ENCODE data around the gene SIK2. TPM values are rescaled to one million over a fixed set of nuclear protein-coding genes. Genes with fewer than 3 reads are reported as not detected.
"Not testable (repeated sequence)": the region's sequence is repeated elsewhere in the genome, so short reads cannot be mapped to it uniquely, and the experiment has no call there.

The SIK2 gene
- total RNA-seq, 1 donor from 2014 or later = 16.3 TPM

- TF ChIP-seq, protein P1, sequence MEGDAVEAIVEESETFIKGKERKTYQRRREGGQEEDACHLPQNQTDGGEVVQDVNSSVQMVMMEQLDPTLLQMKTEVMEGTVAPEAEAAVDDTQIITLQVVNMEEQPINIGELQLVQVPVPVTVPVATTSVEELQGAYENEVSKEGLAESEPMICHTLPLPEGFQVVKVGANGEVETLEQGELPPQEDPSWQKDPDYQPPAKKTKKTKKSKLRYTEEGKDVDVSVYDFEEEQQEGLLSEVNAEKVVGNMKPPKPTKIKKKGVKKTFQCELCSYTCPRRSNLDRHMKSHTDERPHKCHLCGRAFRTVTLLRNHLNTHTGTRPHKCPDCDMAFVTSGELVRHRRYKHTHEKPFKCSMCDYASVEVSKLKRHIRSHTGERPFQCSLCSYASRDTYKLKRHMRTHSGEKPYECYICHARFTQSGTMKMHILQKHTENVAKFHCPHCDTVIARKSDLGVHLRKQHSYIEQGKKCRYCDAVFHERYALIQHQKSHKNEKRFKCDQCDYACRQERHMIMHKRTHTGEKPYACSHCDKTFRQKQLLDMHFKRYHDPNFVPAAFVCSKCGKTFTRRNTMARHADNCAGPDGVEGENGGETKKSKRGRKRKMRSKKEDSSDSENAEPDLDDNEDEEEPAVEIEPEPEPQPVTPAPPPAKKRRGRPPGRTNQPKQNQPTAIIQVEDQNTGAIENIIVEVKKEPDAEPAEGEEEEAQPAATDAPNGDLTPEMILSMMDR (IDR thresholded peaks at IDR 0.05; ENCODE audit: borderline replicate concordance) = no peak
Measured at GRCh38 chr11:111654601-111655000, 52.4 kb downstream of the SIK2 start.

GRCh38 chr11:111655924-111656323 is 53.7 kb downstream of the SIK2 start:
- Histone ChIP-seq H3K9me3 (replicated peaks) (no peaks in the 10 kb centered on the region), H3K27me3 (ENCODE audit: low read depth) (no peaks in the 10 kb centered on the region), H3K4me1 (peaks cover 24% of the 10 kb centered on the region), H3K36me3 (peaks cover 11% of the 10 kb centered on the region), H3K27ac (replicated peaks) (no peak overlapping the region), H3K4me3 (no peak overlapping the region)
- TF ChIP-seq, protein P1 (IDR thresholded peaks at IDR 0.05; ENCODE audit: borderline replicate concordance) = no peak
- intact Hi-C loops (cut with micrococcal nuclease) = no loop called here
- DNase-seq = no peak

More at GRCh38 chr11:111654601-111655000, 52.4 kb downstream of the SIK2 start:
- Histone ChIP-seq H3K36me3 (peaks cover 11% of the 10 kb centered on the region), H3K27me3 (ENCODE audit: low read depth) (no peaks in the 10 kb centered on the region), H3K9me3 (replicated peaks) (no peaks in the 10 kb centered on the region), H3K4me3 (no peak overlapping the region), H3K4me1 (peaks cover 12% of the 10 kb centered on the region), H3K27ac (replicated peaks) (no peak overlapping the region)
- DNase-seq = no peak
- intact Hi-C loops (cut with micrococcal nuclease) = no loop called here

- H3K4me3 ChIP-seq; H3K27me3 ChIP-seq (ENCODE audit: low read depth); intact Hi-C loops (cut with micrococcal nuclease): not testable (repeated sequence)
Measured at GRCh38 chr11:111657905-111658304, 55.7 kb downstream of the SIK2 start.

DNA sequence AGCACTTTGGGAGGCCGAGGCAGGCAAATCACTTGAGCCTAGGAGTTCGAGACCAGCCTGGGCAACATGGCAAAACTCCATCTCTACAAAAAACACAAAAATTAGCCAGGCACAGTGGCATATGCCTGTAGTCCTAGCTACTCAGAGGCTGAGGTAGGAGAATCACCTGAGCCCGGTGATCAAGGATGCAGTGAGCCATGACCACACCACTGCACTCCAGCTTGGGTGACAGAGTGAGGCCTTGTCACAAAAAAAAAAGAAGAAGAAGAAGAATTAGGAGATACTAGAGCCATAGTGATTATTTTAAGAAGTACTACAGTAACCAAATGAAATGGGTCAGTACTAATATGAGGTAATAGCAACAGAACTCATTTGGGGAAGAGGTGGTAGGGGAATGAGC is 56.2 kb downstream of the SIK2 start:
- H3K4me3 ChIP-seq; H3K9me3 ChIP-seq (replicated peaks); H3K36me3 ChIP-seq; H3K27me3 ChIP-seq (ENCODE audit: low read depth); DNase-seq; H3K27ac ChIP-seq (replicated peaks); intact Hi-C loops (cut with micrococcal nuclease): not testable (repeated sequence)
- peaks cover 41% of the 10 kb centered on the region for H3K4me1 ChIP-seq

More at GRCh38 chr11:111657905-111658304, 55.7 kb downstream of the SIK2 start:
- H3K27ac ChIP-seq (replicated peaks); H3K9me3 ChIP-seq (replicated peaks); DNase-seq; H3K36me3 ChIP-seq: not testable (repeated sequence)
- H3K4me1 ChIP-seq = peaks cover 35% of the 10 kb centered on the region

DNA sequence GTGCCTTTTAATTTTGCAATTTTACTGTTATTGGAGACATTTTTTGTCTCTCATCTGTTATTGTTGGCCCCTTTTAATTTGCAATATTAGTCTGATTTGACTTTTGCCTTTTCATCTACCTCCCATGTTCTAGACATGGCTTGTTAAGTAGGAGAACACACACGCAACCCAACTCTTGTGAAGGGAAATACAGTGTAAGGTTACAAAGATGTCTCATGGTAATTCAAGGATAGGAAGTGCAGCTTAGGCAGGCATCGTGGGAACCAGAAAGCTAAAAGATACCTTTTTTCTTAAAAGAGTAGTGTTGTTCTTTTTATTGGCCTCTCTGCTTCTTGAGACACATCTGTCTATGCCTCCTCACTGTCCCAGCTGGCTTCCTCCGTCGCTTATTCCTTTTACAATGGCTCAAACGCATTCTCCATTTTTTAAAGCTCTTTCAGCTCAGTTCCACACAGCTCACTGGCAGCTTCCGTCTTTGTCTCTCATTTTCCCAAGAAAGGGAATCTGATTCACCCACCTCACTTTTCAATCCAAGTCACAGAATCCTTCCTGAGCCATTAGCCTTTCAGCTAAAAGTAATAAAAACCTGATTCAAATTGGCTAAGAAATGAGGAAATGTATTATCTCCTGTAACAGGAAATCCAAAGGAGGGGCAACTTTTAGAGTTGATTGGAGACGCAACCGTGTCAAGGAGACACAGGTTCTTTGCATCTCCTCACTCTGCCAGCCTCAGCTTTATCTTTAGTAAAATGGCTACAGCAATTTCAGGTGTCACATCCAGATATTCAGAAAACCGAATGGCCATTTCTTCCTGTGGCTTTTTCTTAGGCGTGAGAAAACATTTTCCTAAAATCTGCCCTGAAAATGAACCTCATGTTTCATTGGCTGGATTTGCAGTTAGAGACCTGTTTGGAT is 57.2 kb downstream of the SIK2 start:
- no peaks in the 10 kb centered on the region for H3K9me3 ChIP-seq (replicated peaks)
- H3K27me3 ChIP-seq (ENCODE audit: low read depth) = no peaks in the 10 kb centered on the region
- TF ChIP-seq, protein P1 (IDR thresholded peaks at IDR 0.05; ENCODE audit: borderline replicate concordance) = no peak
- peaks cover 49% of the 10 kb centered on the region for H3K4me1 ChIP-seq
- H3K27ac ChIP-seq (replicated peaks) = no peak overlapping the region
- H3K36me3 ChIP-seq = no peaks in the 10 kb centered on the region
- no peak overlapping the region for H3K4me3 ChIP-seq
- DNase-seq = no peak
- intact Hi-C loops (cut with micrococcal nuclease) = no loop called here

DNA sequence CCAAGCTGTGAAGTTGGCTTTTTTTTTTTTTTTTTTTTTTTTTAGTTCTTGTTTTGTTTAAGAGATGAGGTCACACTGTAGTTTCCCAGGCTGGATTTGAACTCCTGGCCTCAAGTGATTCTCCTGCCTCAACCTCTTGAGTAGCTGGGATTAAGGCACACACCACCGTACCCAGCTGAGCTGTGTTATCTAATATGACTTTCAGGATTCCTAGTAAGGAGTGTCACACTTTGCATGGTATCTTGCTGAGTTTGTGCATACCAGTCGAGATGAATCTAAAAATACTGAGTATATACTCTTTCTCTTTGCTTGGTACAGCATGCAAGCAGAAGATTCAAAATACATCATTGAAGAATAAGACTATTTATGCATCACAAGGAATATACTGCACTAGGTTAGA is 58.6 kb downstream of the SIK2 start:
- H3K4me1 ChIP-seq = peaks cover 54% of the 10 kb centered on the region
- TF ChIP-seq, protein P1 (IDR thresholded peaks at IDR 0.05; ENCODE audit: borderline replicate concordance) = no peak
- H3K4me3 ChIP-seq = no peak overlapping the region
- no peaks in the 10 kb centered on the region for H3K36me3 ChIP-seq
- no peaks in the 10 kb centered on the region for H3K27me3 ChIP-seq (ENCODE audit: low read depth)
- H3K27ac ChIP-seq (replicated peaks) = no peak overlapping the region
- intact Hi-C loops (cut with micrococcal nuclease) = no loop called here
- no peaks in the 10 kb centered on the region for H3K9me3 ChIP-seq (replicated peaks)
- no peak for DNase-seq
